Progenitor cell of endocrine pancreas (in vitro differentiated cells): ENCODE measurements around the gene KLHL26. TPM values are rescaled to one million over a fixed set of nuclear protein-coding genes. Genes with fewer than 3 reads are reported as not detected.

ENCODE experiments used
- DNase-seq: peaks from one replicate; pipeline ENCODE4 v3.0.0; 2021; ENCODE audit warnings: low spot score; ENCODE audit not compliant: unreplicated experiment
- H3K27ac Mint-ChIP-seq: 2 replicates; pipeline ENCODE4 v1.8.0; 2021; ENCODE audit warnings: mild to moderate bottlenecking, moderate library complexity, mixed read lengths
- H3K27me3 Mint-ChIP-seq: 2 replicates; pipeline ENCODE4 v1.8.0; 2021; ENCODE audit warnings: mixed read lengths
- H3K36me3 Mint-ChIP-seq: 2 replicates; pipeline ENCODE4 v1.8.0; 2022; ENCODE audit warnings: mixed read lengths; ENCODE audit not compliant: insufficient read depth
- H3K4me1 Mint-ChIP-seq: 2 replicates; pipeline ENCODE4 v1.8.0; 2021; ENCODE audit warnings: low read depth, mixed read lengths
- H3K4me3 Mint-ChIP-seq: 2 replicates; pipeline ENCODE4 v1.8.0; 2021; ENCODE audit warnings: low read depth, mild to moderate bottlenecking, moderate library complexity, mixed read lengths
- H3K9me3 Mint-ChIP-seq: 2 replicates; pipeline ENCODE4 v1.8.0; 2021; ENCODE audit warnings: low read depth, mixed read lengths
- total RNA-seq: library from RNA; stranded (reverse); gene quantifications from 2 replicates; pipeline ENCODE4 v1.2.1, GENCODE V29; 2021
- TF ChIP-seq, protein P1 (sequence below): fragments of 200-600 bp; sonication (generic); IDR thresholded peaks from one replicate; pipeline ENCODE4 v1.5.0; 2021; ENCODE audit warnings: antibody characterized with exemption, mild to moderate bottlenecking; ENCODE audit not compliant: unreplicated experiment

The KLHL26 gene
- total RNA-seq, 1 donor from 2014 or later, result 12.3 TPM

DNA sequence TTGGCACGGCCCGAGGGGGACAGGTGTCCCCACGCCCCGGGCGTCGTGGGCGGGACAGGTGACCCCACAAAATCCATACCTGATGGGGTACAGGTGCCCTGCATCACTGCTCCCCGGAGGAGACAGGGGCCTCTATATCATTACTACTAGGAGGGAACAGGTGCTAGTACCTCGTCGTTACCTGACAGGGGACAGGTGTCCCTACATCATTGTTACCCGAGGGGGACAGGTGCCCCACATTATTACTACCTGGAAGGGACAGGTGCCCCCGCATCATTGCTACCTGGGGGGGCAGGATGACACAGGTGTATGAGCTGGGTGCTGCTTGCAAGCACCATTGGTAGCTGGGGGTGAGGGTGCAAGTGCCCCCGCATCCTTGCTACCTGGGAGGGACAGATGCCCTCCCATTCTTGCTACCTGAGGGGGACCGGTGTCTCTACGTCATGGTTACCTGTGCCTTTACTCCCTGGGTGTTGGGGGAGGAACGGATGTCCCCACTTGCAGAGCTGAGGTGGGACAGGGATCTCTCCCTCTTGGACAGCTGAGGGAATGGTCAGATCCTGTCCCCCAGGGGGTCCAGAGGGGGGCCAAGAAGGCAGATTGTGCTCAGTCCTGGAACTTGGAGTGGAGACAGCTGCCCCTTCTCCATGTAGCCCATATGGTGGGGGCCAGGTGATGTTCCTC is 47.3 kb downstream of the KLHL26 start:
- Mint-ChIP-seq H3K4me1 (peaks cover 8% of the 10 kb centered on the region), H3K27me3 (no peaks in the 10 kb centered on the region), H3K4me3 (peak overlapping the region; percentile 87), H3K9me3 (no peaks in the 10 kb centered on the region), H3K36me3 (peaks cover 1% of the 10 kb centered on the region), H3K27ac (peak overlapping the region; percentile 37)
- no peak for DNase-seq
- TF ChIP-seq, protein P1, sequence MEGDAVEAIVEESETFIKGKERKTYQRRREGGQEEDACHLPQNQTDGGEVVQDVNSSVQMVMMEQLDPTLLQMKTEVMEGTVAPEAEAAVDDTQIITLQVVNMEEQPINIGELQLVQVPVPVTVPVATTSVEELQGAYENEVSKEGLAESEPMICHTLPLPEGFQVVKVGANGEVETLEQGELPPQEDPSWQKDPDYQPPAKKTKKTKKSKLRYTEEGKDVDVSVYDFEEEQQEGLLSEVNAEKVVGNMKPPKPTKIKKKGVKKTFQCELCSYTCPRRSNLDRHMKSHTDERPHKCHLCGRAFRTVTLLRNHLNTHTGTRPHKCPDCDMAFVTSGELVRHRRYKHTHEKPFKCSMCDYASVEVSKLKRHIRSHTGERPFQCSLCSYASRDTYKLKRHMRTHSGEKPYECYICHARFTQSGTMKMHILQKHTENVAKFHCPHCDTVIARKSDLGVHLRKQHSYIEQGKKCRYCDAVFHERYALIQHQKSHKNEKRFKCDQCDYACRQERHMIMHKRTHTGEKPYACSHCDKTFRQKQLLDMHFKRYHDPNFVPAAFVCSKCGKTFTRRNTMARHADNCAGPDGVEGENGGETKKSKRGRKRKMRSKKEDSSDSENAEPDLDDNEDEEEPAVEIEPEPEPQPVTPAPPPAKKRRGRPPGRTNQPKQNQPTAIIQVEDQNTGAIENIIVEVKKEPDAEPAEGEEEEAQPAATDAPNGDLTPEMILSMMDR, result no peak

DNA sequence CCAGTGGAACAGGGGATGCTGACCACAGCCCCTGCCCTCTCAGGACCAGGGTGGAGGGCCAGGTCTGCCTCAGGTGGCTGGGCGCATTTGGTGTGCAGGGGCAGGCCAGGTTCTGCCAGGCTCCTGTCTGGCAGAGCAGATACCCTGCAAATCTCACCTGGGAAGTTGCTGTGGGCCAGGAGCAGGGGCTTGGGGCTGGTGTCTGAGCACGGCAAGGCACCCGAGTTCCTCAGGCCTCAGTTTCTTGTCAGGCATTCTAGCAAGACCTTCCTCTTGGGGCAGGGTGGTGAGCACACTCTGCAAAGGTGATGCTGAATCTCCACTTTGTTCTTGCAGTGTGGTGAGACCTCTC is 47.8 kb downstream of the KLHL26 start:
- TF ChIP-seq, protein P1, result no peak
- Mint-ChIP-seq H3K36me3 (peaks cover 1% of the 10 kb centered on the region), H3K4me1 (peaks cover 8% of the 10 kb centered on the region), H3K9me3 (no peaks in the 10 kb centered on the region), H3K4me3 (peak overlapping the region; percentile 87), H3K27me3 (no peaks in the 10 kb centered on the region), H3K27ac (no peak overlapping the region)
- DNase-seq, result no peak

DNA sequence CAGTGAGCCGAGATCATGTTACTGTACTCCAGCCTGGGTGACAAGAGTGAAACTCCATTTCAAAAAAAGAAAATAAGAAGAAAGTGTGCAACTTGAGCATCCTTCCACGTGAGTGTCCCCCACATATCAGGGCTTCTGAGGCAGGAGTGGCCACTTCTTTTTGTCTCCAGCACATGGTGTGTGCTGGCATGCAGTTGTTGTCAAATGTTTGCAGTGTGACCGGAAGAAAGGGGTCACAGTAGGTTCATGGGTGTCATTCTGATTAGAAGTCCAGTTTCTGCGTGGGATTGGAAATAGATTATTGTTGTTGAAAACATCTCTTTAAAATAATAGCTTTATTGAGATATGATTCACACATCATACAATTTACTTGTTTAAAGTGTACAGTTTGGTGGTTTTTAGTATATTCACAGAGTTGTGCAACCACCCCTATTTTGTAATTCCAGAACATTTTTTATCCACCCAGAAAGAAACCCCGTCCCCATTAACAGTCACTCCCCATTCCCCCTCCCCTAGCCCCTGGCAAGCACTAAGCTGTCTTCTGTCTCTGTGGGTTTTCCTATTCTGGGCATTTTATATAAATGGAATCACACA is 48.9 kb downstream of the KLHL26 start:
- H3K27me3 Mint-ChIP-seq, result no peaks in the 10 kb centered on the region

DNA sequence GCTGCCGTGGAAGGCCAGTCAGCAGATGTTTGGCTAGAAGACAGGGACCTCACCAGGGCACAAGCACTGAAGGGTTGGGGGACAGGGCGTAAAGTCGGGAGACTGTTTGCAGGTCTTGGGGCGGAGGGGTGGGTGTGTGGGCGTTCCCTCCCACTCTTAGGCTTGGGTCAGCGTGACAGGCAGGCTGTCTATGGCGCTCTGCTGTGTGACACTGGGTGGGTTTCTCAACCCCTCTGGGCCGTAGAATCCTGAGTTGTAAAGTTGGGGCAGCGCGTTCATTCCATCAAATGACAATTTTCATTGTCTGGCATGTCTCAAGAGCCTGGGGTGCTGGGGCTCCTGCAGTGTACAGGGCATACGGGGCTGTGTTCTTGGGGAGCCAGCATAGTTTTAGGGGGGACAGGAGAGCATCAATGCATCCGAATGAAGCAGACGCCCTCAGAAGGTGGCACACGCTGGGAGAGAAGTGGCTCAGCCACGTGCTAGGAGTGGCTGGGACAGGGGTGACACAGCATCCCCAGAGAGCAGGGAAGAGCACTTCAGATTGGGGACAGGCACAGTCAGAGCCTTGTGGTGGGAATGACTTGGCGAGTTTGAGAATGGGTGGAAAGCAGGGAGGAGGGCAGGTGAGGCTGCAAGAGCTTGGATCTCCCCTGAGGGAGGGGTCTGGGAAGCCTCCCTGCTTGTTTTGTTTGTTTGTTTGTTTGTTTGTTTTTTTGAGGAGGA is 51.1 kb downstream of the KLHL26 start:
- peaks cover 1% of the 10 kb centered on the region for H3K36me3 Mint-ChIP-seq
- DNase-seq, result no peak
- no peaks in the 10 kb centered on the region for H3K9me3 Mint-ChIP-seq
- H3K27ac Mint-ChIP-seq, result no peak overlapping the region
- peaks cover 8% of the 10 kb centered on the region for H3K4me1 Mint-ChIP-seq
- TF ChIP-seq, protein P1, result no peak
- no peak overlapping the region for H3K4me3 Mint-ChIP-seq
- no peaks in the 10 kb centered on the region for H3K27me3 Mint-ChIP-seq

More for the DNA sequence above, 48.9 kb downstream of the KLHL26 start:
- H3K9me3 Mint-ChIP-seq, result no peaks in the 10 kb centered on the region
- H3K4me3 Mint-ChIP-seq, result peak overlapping the region; percentile 40
- peaks cover 1% of the 10 kb centered on the region for H3K36me3 Mint-ChIP-seq
- H3K4me1 Mint-ChIP-seq, result peaks cover 8% of the 10 kb centered on the region
- TF ChIP-seq, protein P1, result no peak
- H3K27ac Mint-ChIP-seq, result no peak overlapping the region
- no peak for DNase-seq

DNA sequence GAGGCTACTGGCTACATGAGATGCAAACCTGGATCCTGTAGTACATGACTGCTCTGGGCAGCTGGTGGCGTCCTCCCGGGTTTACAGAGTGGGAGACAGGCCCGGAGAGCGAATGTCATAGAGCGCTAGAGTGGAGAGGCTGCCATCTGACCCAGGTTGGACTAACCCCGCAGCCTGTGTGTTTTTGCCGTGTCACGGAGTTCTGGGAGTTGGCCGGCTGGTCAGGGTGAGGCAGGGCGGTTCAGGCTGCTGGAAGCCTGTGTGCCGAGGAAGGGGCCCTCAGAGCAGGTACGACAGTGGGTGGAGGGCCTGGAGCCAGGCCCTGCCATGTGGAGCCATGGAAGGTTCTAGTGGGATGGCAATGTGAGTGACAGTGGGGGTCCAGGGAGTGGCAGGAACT is 59.2 kb downstream of the KLHL26 start:
- H3K4me1 Mint-ChIP-seq, result peaks cover 2% of the 10 kb centered on the region
- no peak overlapping the region for H3K4me3 Mint-ChIP-seq
- no peak for DNase-seq
- TF ChIP-seq, protein P1, result no peak
- no peaks in the 10 kb centered on the region for H3K27me3 Mint-ChIP-seq
- no peak overlapping the region for H3K27ac Mint-ChIP-seq
- no peaks in the 10 kb centered on the region for H3K36me3 Mint-ChIP-seq
- H3K9me3 Mint-ChIP-seq, result no peaks in the 10 kb centered on the region
